ENCODE measurements around the gene GAK. TPM values are rescaled to one million over a fixed set of nuclear protein-coding genes. Genes with fewer than 3 reads are reported as not detected.

Gene GAK
- total RNA-seq, 4 donors from 2014 or later: 34.9 to 48.3 (median 44.5) TPM

DNA sequence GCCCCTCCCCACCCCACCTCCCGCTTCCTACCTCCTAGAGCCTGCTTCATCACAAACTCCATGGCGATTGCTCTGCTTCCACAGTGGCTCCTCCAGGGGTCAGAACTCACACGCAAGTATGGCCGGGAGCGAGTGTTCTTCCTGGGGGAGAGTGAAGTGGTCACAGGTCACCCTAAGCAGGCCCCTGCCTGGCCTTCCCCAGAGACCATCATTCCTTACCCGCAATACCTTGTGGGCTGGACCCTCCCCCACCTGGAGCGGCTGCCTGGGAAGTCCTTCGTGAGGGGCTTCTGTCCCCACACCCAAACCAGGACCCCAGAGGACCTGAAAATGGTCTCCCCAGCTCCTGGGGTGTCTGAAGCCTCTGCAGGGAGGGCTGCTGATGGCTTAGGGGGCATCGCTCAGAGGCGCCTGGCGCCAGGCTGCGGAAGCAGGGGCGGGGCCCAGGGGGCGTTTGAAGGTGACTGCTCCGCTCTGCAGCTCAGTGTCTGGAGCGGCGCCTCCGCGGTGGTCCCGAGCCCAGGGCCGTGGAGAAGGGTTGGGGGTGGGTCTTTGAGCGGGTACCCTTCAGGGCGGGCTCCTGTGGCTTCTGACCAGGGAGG is 107.6 kb downstream of the GAK start:
- no peak for ATAC-seq

DNA sequence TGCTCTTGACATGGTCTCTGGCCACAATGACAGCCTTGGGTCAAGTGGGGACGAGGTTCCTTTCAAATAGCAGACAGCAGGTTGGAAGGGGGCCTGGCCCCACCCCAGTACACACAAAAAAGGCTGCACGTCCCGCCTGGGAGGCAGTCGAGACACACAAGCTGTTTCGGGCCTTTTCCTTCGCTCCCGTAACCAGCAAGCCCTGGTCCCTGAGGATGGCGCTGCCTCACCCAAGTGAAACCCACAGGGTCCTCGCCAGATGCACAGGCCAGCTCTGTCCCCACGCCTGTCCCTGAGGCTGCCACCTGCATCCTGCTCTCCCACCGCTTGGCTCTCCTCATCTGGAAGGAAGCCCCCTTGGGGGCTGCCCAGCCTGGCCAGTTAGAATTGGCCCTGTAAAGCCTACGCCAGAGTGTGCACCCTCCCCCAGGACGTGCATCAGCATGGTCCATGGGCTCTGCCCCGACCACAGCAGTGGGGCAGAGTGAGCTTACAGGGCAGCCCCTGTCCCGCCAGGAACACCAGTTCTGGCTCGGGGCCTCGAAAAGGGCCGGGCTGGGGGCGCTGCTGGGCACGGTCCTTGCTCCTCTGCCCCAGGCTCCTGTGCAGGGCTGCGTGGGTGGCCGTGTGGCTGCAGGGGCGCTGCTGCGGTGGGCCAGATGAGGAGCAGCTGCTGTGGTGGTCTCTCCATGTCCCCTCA is 108.2 kb downstream of the GAK start:
- intact Hi-C loops (cut with DNase I; ENCODE audit: low total_unique reads) (no loop called here), in situ Hi-C loops (cut with MboI; ENCODE audit: low sequenced_read_pairs in 4 of 4) (no loop called here)
- no peak overlapping the region for H3K27ac ChIP-seq
- no peaks in the 10 kb centered on the region for H3K4me1 ChIP-seq
- no peak overlapping the region for H3K4me3 ChIP-seq
- no peaks in the 10 kb centered on the region for H3K9me3 ChIP-seq
- DNase-seq (no peak), ATAC-seq (no peak)
- H3K27me3 ChIP-seq: peaks cover 54 to 87% (median 77%) of the 10 kb centered on the region in 3 donors
- TF ChIP-seq, protein P1, sequence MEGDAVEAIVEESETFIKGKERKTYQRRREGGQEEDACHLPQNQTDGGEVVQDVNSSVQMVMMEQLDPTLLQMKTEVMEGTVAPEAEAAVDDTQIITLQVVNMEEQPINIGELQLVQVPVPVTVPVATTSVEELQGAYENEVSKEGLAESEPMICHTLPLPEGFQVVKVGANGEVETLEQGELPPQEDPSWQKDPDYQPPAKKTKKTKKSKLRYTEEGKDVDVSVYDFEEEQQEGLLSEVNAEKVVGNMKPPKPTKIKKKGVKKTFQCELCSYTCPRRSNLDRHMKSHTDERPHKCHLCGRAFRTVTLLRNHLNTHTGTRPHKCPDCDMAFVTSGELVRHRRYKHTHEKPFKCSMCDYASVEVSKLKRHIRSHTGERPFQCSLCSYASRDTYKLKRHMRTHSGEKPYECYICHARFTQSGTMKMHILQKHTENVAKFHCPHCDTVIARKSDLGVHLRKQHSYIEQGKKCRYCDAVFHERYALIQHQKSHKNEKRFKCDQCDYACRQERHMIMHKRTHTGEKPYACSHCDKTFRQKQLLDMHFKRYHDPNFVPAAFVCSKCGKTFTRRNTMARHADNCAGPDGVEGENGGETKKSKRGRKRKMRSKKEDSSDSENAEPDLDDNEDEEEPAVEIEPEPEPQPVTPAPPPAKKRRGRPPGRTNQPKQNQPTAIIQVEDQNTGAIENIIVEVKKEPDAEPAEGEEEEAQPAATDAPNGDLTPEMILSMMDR (IDR thresholded peaks at IDR 0.05 in 4 of 5, conservative IDR thresholded peaks at IDR 0.05 in 1 of 5): no peak
- no peaks in the 10 kb centered on the region for H3K36me3 ChIP-seq

More for the DNA sequence above, 107.6 kb downstream of the GAK start:
- Histone ChIP-seq H3K9me3 (no peaks in the 10 kb centered on the region), H3K27me3 (peaks cover 53 to 88% (median 75%) of the 10 kb centered on the region in 3 donors), H3K4me3 (no peak overlapping the region), H3K36me3 (no peaks in the 10 kb centered on the region), H3K27ac (no peak overlapping the region), H3K4me1 (no peaks in the 10 kb centered on the region)
- intact Hi-C loops (cut with DNase I; ENCODE audit: low total_unique reads) (no loop called here), in situ Hi-C loops (cut with MboI; ENCODE audit: low sequenced_read_pairs in 4 of 4) (no loop called here)
- TF ChIP-seq, protein P1 (IDR thresholded peaks at IDR 0.05 in 4 of 5, conservative IDR thresholded peaks at IDR 0.05 in 1 of 5): no peak
- no peak for TF ChIP-seq POLR2A (IDR thresholded peaks at IDR 0.05)
- DNase-seq: no peak

DNA sequence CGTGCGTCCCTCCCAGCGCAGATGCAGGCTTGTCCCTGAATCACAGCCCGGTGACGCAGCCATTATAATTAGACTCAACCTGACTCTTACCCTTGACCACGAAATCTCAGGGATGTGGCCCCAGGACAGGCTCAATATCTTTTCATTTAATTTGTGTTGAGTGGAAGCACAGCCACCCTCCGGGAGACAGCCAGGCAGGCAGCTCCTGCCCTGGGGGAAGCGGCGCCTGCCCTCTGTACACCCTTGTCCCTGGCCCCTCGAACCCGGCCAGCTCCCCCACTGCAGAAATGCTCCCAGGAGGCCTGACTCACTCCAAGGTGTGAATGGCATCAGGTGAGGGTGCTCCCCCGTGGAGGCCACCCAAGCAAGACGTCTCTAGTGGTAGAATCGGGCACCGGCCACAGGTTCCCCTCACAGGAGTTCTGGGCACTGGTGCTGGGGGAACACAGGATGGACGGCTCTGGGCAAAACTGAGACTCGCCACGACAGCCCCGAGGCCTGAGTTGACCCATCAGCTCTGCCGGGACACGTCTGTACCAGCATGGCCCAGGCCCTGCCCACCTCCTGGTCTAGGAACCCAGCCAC is 108.8 kb downstream of the GAK start:
- Histone ChIP-seq H3K4me3 (no peak overlapping the region), H3K36me3 (no peaks in the 10 kb centered on the region), H3K27me3 (peaks cover 54 to 86% (median 77%) of the 10 kb centered on the region in 3 donors), H3K9me3 (no peaks in the 10 kb centered on the region), H3K27ac (no peak overlapping the region), H3K4me1 (no peaks in the 10 kb centered on the region)
- intact Hi-C loops (cut with DNase I; ENCODE audit: low total_unique reads) (no loop called here), in situ Hi-C loops (cut with MboI; ENCODE audit: low sequenced_read_pairs in 4 of 4) (no loop called here)
- no peak for ATAC-seq
- DNase-seq: no peak
- TF ChIP-seq, protein P1 (IDR thresholded peaks at IDR 0.05 in 4 of 5, conservative IDR thresholded peaks at IDR 0.05 in 1 of 5): no peak
- TF ChIP-seq POLR2A (IDR thresholded peaks at IDR 0.05): no peak

DNA sequence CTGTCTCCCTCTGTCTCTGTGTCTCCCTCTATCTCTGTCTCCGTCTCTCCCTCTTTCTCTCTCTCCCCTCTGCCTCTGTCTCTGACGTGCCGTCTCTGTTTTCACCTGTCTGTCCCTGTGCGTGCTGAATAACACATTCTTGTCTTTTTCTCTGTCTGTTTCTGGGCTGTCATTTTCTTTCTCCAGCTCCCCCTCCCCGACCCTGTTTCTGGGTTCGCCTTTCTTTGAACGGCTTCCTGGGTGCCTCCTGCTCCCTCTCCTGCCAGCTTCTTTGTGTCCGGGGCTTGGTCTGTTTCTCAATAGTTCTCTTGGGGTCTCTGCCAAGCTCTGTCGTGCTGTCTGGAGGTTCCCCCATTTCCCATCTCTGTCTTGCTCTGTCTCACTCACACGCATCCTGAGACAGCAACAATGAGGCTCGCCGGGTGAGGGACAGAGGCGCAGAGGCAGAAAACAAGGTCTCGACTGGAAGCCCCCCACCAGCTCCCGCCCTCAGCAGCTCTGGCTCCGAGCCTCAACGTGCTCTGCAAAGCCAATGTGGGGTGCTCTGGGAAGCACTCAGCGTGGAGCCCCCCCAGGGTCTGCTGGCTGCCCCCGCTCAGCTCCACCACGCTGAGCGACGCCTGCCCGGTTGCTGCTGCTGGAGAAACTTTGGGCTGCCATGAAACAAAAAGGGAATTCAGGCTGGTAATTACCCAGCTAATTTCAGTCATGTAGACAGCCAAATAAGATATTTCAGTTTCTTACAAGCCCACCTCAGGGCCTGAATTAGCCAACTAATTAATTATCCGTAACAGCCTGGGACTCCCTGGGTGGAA is 109.5 kb downstream of the GAK start:
- TF ChIP-seq, protein P1 (IDR thresholded peaks at IDR 0.05 in 4 of 5, conservative IDR thresholded peaks at IDR 0.05 in 1 of 5): no peak
- TF ChIP-seq POLR2A (IDR thresholded peaks at IDR 0.05): no peak
- Histone ChIP-seq H3K9me3 (no peaks in the 10 kb centered on the region), H3K4me3 (no peak overlapping the region), H3K27ac (no peak overlapping the region), H3K4me1 (no peaks in the 10 kb centered on the region), H3K27me3 (peaks cover 49 to 79% (median 72%) of the 10 kb centered on the region in 3 donors), H3K36me3 (no peaks in the 10 kb centered on the region)
- no peak for DNase-seq
- in situ Hi-C loops (cut with MboI; ENCODE audit: low sequenced_read_pairs in 4 of 4) (no loop called here), intact Hi-C loops (cut with DNase I; ENCODE audit: low total_unique reads) (no loop called here)
- no peak for ATAC-seq

Data from gastrocnemius medialis (tissue), 4 donors.